Parathyroid adenoma (tissue), 2 donors: ENCODE results near the gene RNF220.
A peak's percentile ranks its signal among the peaks of the same experiment; 100 is the strongest.

Experiments
- H2AFZ ChIP-seq: fragments of 300-600 bp; sonication (generic); one replicate; pipeline ENCODE4 v1.7.0; 2017; ENCODE audit warnings: antibody characterized with exemption, mild to moderate bottlenecking
- H3K27ac ChIP-seq: fragments of 300-600 bp; sonication (generic); one replicate; pipeline ENCODE4 v1.7.0; 2017
- H3K27me3 ChIP-seq: fragments of 300-600 bp; sonication (generic); one replicate; pipeline ENCODE4 v1.7.0; 2017; ENCODE audit warnings: low read length; ENCODE audit not compliant: control insufficient read depth, insufficient read depth
- H3K36me3 ChIP-seq: fragments of 300-600 bp; sonication (generic); one replicate; pipeline ENCODE4 v1.7.0; 2017; ENCODE audit warnings: low read length; ENCODE audit not compliant: control insufficient read depth, insufficient read depth
- H3K4me1 ChIP-seq: fragments of 300-600 bp; sonication (generic); one replicate; pipeline ENCODE4 v1.7.0; 2017; ENCODE audit warnings: control low read depth
- H3K4me2 ChIP-seq: fragments of 300-600 bp; sonication (generic); one replicate; pipeline ENCODE4 v1.7.0; 2017; ENCODE audit warnings: low read length
- H3K4me3 ChIP-seq: fragments of 300-600 bp; sonication (generic); one replicate; pipeline ENCODE4 v1.7.0; 2017; ENCODE audit warnings: low read depth, low read length
- H3K79me2 ChIP-seq: fragments of 300-600 bp; sonication (generic); one replicate; pipeline ENCODE4 v1.7.0; 2017; ENCODE audit warnings: control low read depth
- H3K9ac ChIP-seq: fragments of 300-600 bp; sonication (generic); one replicate; pipeline ENCODE4 v1.7.0; 2017; ENCODE audit warnings: mild to moderate bottlenecking
- H3K9me3 ChIP-seq: fragments of 300-600 bp; sonication (generic); one replicate; pipeline ENCODE4 v1.7.0; 2017; ENCODE audit warnings: low read length; ENCODE audit not compliant: control insufficient read depth
- CTCF ChIP-seq: fragments of 300-600 bp; sonication (generic); IDR thresholded peaks from one replicate; pipeline ENCODE4 v1.7.0; 2017; ENCODE audit warnings: antibody characterized with exemption, mild to moderate bottlenecking
- donor health status: primary hyperparathyroidism.

The RNF220 gene

DNA sequence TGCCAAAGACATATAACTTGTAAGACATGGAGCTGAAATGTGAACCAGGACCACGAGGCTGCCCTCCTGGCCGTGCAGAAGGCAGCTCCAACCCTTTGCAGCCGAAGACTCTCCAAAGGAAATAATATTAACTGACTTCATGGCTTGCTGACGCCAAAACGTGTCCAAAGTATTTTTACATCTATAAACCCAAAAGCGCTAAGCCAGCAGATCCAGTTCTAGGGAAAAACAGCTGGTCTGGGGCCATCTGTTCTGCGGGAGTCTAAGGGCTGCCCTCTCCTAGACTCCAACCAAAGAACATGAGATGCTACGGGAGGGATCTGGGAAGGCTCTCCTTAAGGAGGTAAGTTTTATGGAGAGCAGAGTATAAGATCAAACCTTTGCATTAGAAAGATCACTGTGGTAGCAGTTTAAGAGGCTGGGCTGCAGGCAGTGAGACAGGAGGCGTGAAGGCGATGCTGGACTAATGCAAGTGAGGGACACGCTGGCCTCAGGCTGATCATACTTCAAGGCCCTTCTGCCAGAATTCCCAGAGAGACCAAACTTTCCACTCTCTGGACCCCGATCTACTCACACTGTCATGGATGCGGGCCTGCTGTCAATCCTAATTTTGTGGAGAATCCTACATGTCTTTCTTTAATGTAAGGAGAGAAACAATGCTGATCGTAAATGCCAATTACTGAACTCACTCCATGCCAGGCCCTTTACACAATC, 268.1 kb downstream of the RNF220 start:
- peak overlapping the region; percentile 86 for H3K4me2 ChIP-seq
- peak overlapping the region; percentile 95 for H3K27ac ChIP-seq
- H3K4me3 ChIP-seq, result peak overlapping the region; percentile 85
- H3K9me3 ChIP-seq, result no peaks in the 10 kb centered on the region
- H3K4me1 ChIP-seq, result no peaks in the 10 kb centered on the region
- TF ChIP-seq CTCF, result no peak
- H3K79me2 ChIP-seq, result no peaks in the 10 kb centered on the region
- no peaks in the 10 kb centered on the region for H3K36me3 ChIP-seq
- H2AFZ ChIP-seq, result peak overlapping the region; percentile 93
- H3K9ac ChIP-seq, result no peak overlapping the region
- H3K27me3 ChIP-seq, result no peaks in the 10 kb centered on the region

DNA sequence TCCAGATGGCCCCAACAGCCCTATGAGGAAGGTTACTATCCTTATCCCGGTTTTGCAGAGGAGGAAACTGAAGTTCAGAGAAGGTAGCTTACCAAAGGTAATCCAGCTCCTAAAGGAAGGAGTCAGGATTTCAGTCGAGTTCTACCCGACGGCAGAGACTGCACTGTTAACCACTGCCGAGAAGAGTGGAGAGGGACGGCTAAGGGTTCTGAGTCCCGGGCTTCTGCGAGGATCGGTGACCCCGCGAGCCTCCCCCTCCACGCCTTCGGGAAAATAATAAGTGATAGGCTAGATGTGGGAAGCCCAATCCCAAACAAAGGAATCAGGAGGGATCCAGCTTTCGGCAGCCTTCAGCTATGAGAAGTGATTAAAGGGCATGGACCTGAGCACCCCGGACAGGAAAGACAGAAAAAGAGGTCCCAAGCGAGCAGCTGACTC, 268.6 kb downstream of the RNF220 start:
- no peaks in the 10 kb centered on the region for H3K4me1 ChIP-seq
- H3K27ac ChIP-seq, result peak overlapping the region; percentile 95
- no peaks in the 10 kb centered on the region for H3K27me3 ChIP-seq
- peak overlapping the region; percentile 93 for H2AFZ ChIP-seq
- TF ChIP-seq CTCF, result no peak
- H3K9ac ChIP-seq, result no peak overlapping the region
- no peaks in the 10 kb centered on the region for H3K9me3 ChIP-seq
- H3K79me2 ChIP-seq, result no peaks in the 10 kb centered on the region
- no peaks in the 10 kb centered on the region for H3K36me3 ChIP-seq
- H3K4me3 ChIP-seq, result peak overlapping the region; percentile 85
- peak overlapping the region; percentile 86 for H3K4me2 ChIP-seq

DNA sequence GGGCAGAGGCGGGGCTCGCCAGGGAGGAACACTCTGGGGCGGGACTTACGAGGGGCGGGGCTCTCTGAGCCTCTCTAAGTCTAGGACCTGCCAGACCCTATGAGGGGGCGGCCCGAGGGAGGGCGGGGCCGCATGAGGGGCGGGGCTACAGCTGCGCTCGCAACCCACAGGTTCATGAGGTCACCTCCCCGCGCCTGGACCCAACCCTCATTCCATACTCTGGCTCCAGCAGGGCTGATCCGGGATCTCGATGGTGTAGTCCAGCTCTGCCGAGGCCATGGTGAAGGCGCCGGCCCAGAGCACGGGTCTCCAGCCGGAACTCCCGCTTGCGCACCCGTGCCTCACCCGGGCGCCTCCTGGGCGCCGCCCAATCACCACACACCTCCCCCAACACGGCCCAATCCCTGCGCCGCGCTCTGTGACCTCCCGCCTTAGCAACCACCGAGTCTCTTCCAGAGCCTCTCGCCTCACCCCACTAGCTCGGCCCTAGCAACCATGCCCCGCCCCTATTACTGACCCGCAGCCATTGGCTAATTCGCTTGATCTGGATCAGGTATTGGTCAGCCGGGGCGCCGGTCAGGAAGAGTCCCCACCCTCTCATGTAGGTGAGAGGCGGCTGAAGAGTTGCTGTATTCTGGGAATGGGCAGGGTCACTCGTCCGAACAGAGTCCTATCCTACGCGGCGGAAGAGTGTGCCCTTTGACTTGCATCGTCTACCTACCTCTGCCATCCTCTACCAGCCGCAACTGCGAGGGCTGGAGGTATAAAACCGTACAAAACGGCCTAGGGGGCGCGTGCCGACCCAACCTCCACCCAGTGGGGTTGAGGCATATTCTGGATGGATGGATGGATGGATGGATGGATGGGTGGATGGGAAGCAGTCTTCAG, 269.3 kb downstream of the RNF220 start, which contains the start of the genes ARMH1 and TMEM53:
ARMH1 (plus strand) TSS at position 602 of the 888 bp plus-strand sequence. CDS start 14,984 bp downstream, outside the sequence.
TMEM53 (minus strand) TSS at position 369 of the 888 bp plus-strand sequence; CDS start at position 279, 90 bp downstream.
- Histone ChIP-seq H3K9me3 (no peaks in the 10 kb centered on the region), H3K4me1 (no peaks in the 10 kb centered on the region), H3K4me2 (peak within 1 kb of the TSS; percentile 86), H3K79me2 (no peaks in the 10 kb centered on the region), H3K9ac (no peak within 1 kb of the TSS), H3K27me3 (no peaks in the 10 kb centered on the region), H3K27ac (peak within 1 kb of the TSS; percentile 95), H3K36me3 (no peaks in the 10 kb centered on the region), H3K4me3 (peak within 1 kb of the TSS; percentile 85), H2AFZ (peak within 1 kb of the TSS; percentile 93)
- no peak for TF ChIP-seq CTCF

DNA sequence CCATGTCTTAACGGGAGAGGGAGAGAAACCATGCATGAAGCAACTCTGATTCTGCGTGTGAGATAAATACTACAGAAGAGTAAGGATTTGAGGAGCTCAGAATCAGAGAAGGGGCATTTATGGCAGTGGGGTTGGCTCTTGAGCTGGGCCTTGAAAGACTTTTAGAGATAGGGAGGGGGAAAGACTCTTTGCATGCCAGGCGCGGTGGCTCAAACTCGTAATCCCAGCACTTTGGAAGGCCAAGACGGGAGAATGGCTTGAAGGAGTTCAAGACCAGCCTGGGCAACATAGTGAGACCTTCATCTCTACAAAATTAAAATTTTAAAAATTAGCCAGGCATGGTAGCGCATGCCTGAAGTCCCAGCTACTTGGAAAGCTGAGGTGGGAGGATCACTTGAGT, 270.1 kb downstream of the RNF220 start:
- Histone ChIP-seq H3K4me3 (peak overlapping the region; percentile 85), H3K27me3 (no peaks in the 10 kb centered on the region), H3K4me1 (no peaks in the 10 kb centered on the region), H3K4me2 (peak overlapping the region; percentile 86), H3K27ac (peak overlapping the region; percentile 95), H2AFZ (peak overlapping the region; percentile 93), H3K9ac (no peak overlapping the region), H3K9me3 (no peaks in the 10 kb centered on the region), H3K36me3 (no peaks in the 10 kb centered on the region), H3K79me2 (no peaks in the 10 kb centered on the region)
- no peak for TF ChIP-seq CTCF
